ENCODE data around the gene CRTC1.

Gene CRTC1

DNA sequence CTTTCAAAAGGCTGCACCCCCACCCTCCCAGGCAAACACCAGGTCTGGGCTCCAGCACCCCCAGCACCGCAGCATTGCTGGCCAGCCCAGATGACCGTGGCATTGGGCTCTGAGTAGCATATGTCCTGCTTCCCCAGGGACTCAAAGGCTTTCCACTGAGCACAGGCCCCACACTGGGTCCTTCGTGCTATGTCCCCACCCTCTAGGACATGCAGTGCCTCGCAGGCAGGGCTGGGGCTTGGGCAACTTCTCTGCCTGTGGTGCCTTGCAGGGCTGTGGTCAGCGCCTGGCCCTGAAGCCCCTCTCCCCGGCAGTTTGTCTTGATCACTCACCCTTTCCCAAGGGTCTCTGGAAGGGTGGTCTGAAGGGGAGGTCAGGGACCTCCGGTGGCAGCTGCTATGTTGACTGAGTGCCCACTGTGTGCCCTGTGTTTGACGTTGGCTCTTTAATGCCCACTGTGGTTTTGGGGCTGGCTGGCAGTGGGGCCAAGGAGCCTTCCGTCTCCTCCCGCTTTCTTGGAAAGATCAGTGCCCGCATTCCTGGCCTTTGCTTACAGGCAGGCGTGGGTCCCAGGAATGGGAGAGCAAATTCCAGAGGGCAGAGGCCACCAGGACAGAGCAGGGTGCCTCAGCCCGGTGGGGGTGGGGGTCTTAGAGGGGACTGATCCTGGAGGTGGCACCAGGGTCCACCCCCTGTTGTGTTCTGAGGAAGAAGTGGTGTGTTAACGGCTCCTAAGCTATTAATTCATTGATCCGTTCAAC is 20.3 kb upstream of the CRTC1 start:
- Histone ChIP-seq H3K9ac (ENCODE audit: low read length) (no peak overlapping the region), H3K36me3 (ENCODE audit: low read length) (no peaks in the 10 kb centered on the region), H3K9me2 (replicated peaks; ENCODE audit: insufficient read depth, low read length) (no peaks in the 10 kb centered on the region), H3K27ac (ENCODE audit: low read depth, low read length) (no peak overlapping the region), H3K4me2 (ENCODE audit: low read depth, low read length, poor library complexity, severe bottlenecking) (no peak overlapping the region), H3K4me3 (ENCODE audit: insufficient read depth, low read length, poor library complexity, severe bottlenecking) (no peak overlapping the region), H3K27me3 (ENCODE audit: low read length) (no peaks in the 10 kb centered on the region), H3F3A (ENCODE audit: insufficient read depth) (no peaks in the 10 kb centered on the region), H2AFZ (ENCODE audit: low read depth, low read length, severe bottlenecking) (no peak overlapping the region), H3K79me2 (ENCODE audit: insufficient read depth, low read length) (no peaks in the 10 kb centered on the region), H4K20me1 (ENCODE audit: low read depth, low read length) (no peaks in the 10 kb centered on the region), H3K9me3 (ENCODE audit: insufficient read depth, low read length) (no peaks in the 10 kb centered on the region)
- TF ChIP-seq EZH2phosphoT487 (conservative IDR thresholded peaks at IDR 0.05; ENCODE audit: low read length): no peak
- TF ChIP-seq, protein P1, sequence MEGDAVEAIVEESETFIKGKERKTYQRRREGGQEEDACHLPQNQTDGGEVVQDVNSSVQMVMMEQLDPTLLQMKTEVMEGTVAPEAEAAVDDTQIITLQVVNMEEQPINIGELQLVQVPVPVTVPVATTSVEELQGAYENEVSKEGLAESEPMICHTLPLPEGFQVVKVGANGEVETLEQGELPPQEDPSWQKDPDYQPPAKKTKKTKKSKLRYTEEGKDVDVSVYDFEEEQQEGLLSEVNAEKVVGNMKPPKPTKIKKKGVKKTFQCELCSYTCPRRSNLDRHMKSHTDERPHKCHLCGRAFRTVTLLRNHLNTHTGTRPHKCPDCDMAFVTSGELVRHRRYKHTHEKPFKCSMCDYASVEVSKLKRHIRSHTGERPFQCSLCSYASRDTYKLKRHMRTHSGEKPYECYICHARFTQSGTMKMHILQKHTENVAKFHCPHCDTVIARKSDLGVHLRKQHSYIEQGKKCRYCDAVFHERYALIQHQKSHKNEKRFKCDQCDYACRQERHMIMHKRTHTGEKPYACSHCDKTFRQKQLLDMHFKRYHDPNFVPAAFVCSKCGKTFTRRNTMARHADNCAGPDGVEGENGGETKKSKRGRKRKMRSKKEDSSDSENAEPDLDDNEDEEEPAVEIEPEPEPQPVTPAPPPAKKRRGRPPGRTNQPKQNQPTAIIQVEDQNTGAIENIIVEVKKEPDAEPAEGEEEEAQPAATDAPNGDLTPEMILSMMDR (IDR thresholded peaks at IDR 0.05; ENCODE audit: insufficient read depth, low read length, poor library complexity, severe bottlenecking): no peak

DNA sequence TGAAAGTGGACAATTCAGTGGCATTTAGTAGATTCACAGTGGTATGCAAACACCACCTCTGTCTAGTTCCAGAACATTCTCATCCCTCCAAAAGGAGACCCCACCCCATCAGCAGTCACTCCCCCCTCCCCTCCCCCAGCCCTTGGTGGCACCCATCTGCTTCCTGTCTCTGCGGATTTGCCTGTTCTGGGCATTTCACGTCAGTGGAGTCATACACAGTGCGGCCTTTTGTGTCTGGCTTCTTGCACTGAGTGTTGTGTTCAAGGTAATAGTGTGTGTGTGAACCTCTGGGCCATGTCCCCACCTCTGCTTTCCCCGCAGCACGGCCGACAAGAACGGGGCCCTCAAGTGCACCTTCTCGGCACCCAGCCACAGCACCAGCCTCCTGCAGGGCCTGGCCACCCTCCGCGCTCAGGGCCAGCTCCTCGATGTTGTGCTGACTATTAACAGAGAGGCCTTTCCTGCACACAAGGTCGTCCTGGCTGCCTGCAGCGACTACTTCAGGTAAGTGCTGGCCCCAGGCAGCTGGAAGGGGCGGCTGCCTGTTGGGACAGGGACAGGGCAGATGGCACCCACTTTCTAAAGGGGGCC is 19.4 kb upstream of the CRTC1 start:
- Histone ChIP-seq H3K4me3 (ENCODE audit: insufficient read depth, low read length, poor library complexity, severe bottlenecking) (no peak overlapping the region), H2AFZ (ENCODE audit: low read depth, low read length, severe bottlenecking) (no peak overlapping the region), H3K27ac (ENCODE audit: low read depth, low read length) (no peak overlapping the region), H4K20me1 (ENCODE audit: low read depth, low read length) (no peaks in the 10 kb centered on the region), H3K9me3 (ENCODE audit: insufficient read depth, low read length) (no peaks in the 10 kb centered on the region), H3K27me3 (ENCODE audit: low read length) (no peaks in the 10 kb centered on the region), H3K9me2 (replicated peaks; ENCODE audit: insufficient read depth, low read length) (no peaks in the 10 kb centered on the region), H3K79me2 (ENCODE audit: insufficient read depth, low read length) (no peaks in the 10 kb centered on the region), H3K36me3 (ENCODE audit: low read length) (no peaks in the 10 kb centered on the region), H3K4me2 (ENCODE audit: low read depth, low read length, poor library complexity, severe bottlenecking) (no peak overlapping the region), H3K9ac (ENCODE audit: low read length) (no peak overlapping the region), H3F3A (ENCODE audit: insufficient read depth) (no peaks in the 10 kb centered on the region)
- TF ChIP-seq EZH2phosphoT487 (conservative IDR thresholded peaks at IDR 0.05; ENCODE audit: low read length): no peak
- TF ChIP-seq, protein P1 (IDR thresholded peaks at IDR 0.05; ENCODE audit: insufficient read depth, low read length, poor library complexity, severe bottlenecking): no peak

DNA sequence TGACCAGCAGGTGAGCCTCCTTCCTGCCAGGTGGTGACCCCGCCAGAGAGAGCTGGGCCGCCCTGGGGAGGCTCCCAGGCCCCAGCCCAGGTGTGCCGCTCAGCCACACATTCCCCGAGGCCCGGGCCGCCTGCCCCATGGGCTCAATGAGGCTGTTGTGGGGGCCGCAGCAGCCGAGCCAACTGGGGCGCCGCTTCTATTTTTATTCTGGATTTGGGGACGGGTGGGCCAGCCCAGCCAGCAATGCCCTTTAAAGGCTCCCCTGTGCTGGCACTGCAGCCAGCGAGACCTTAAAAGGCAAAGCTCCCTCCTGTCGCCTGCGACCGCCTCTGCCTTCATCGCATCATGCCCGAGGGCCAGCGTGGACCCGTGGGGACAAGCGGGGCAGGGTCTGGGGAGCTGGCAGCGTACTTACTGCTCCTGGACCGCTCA is 17.7 kb upstream of the CRTC1 start:
- no peaks in the 10 kb centered on the region for H3K79me2 ChIP-seq (ENCODE audit: insufficient read depth, low read length)
- no peak overlapping the region for H3K27ac ChIP-seq (ENCODE audit: low read depth, low read length)
- no peaks in the 10 kb centered on the region for H3K9me3 ChIP-seq (ENCODE audit: insufficient read depth, low read length)
- no peak overlapping the region for H3K4me3 ChIP-seq (ENCODE audit: insufficient read depth, low read length, poor library complexity, severe bottlenecking)
- H3F3A ChIP-seq (ENCODE audit: insufficient read depth): no peaks in the 10 kb centered on the region
- H3K9me2 ChIP-seq (replicated peaks; ENCODE audit: insufficient read depth, low read length): no peaks in the 10 kb centered on the region
- no peak overlapping the region for H2AFZ ChIP-seq (ENCODE audit: low read depth, low read length, severe bottlenecking)
- H3K4me2 ChIP-seq (ENCODE audit: low read depth, low read length, poor library complexity, severe bottlenecking): no peak overlapping the region
- TF ChIP-seq, protein P1 (IDR thresholded peaks at IDR 0.05; ENCODE audit: insufficient read depth, low read length, poor library complexity, severe bottlenecking): no peak
- no peak for TF ChIP-seq EZH2phosphoT487 (conservative IDR thresholded peaks at IDR 0.05; ENCODE audit: low read length)
- H4K20me1 ChIP-seq (ENCODE audit: low read depth, low read length): no peaks in the 10 kb centered on the region
- no peaks in the 10 kb centered on the region for H3K36me3 ChIP-seq (ENCODE audit: low read length)
- H3K9ac ChIP-seq (ENCODE audit: low read length): no peak overlapping the region
- no peaks in the 10 kb centered on the region for H3K27me3 ChIP-seq (ENCODE audit: low read length)

All from SU-DHL-6 (cell line).